Fibroblast of peridontal ligament (primary cell): ENCODE data around the gene CCDC102A.

ENCODE experiments used
- DNase-seq: peaks from one replicate; pipeline ENCODE4 v3.0.0-alpha.2; 2010; ENCODE audit errors: extremely low read depth

CCDC102A gene

DNA sequence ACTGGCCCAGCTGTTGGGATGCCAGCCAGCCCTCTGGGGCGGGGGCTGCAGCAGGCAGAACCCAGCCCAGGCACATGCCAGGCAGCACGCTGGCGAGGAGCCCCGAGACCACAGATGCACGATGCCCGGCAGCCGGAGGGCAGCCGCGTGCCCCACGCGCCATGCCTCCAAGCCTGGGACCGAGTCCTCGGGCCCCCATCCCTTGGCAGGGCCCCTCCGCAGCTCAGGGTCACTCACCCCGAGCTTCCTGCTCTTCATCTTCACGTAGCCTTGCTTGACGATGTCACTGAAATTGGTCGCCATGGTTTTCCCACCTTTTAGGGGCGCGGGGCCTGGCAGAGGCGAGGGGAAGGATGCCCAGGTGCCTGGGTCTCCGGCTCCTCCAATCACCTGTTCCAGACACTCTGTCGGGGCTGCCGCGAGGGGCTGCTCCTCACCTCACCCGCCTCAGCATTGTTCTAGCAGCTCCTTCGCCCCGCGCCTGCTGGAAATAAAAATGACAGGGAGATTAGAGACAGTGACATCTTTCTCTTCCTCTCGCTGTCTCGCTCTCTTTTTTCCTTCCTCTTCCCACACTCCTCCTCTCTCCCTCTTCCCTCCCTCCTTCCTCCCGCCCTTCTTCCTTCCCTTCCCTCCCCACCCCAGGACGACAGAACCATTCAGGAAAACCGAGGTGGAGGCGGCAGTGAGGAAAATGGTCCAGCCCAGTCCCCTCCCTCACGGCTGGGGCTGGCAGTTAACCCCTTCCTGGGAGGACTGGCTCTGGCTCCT lies 57.0 kb downstream of the CCDC102A start:
- DNase-seq = peak; percentile 60

DNA sequence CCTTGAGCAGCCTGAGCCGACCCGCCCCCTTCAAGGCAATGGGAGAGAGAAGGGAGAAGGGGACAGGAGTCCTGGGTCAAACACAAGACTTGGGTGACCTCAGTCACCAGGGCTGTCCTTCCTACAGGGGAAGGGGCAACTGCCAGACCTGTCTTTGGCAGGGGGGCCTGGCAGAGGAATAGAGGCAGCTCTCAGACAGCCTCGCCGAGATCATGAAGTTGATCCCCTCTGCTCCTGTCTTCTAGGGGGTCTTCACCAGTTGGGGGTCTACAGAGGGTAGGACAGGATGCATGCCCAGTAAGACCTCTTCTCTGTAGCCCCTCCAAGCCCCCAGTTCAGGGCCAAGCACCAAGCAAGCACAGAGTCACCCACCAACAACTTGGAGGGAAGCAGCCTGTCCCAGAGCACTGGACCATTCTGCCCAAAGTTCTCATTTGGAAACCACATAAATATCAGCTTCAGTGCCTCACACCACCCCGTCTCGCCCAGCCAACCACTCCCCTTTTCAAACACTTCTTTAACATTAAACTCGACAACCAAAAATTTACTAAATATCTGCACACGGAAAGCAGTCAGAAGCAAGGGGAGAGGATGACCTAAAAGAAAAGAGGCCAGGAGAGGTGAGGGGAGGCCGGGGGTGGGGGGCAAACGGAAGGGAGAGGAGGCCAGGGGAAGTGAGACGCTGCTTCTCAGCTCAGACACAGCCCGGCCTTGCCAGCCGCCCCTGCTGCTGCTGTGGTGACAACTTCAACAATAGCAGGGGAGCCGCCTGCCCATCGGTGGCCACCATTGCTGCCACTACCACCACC lies 57.8 kb downstream of the CCDC102A start:
- DNase-seq = no peak

GRCh38 chr16:57477531-57478202 lies 58.7 kb downstream of the CCDC102A start:
- DNase-seq = no peak

- DNase-seq = no peak
Observed at GRCh38 chr16:57476546-57477410, 59.6 kb downstream of the CCDC102A start.

DNA sequence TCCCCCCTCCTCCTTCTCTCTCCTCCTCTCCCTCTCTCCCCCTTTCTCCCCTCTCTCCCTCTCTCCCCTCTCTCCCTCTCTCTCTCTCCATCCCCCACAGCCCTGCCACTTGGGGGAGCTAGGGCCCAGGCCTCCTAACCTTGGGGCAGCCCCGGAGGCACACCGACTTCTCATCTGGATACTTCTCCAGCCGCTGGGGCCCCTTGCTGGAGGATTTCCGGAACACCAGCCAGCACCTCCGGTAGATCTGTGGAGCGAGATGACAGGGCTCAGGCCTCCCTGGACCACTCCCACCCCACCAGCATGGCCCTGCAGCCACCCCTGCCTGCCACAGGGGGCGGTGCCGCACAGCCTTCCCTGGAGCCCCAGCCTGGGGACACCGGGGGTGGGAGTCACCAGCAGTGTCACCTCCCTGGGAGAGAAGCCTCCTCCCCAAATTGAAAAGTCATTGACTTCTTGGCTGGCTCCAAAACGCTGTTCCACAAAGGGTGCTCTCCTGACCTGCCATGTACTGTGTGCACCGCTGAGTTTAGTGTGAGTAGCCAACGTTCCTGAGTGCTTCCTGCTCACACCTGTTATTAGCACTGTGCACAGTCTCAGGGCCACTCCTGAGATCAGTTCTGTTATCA lies 60.5 kb downstream of the CCDC102A start:
- no peak for DNase-seq

DNA sequence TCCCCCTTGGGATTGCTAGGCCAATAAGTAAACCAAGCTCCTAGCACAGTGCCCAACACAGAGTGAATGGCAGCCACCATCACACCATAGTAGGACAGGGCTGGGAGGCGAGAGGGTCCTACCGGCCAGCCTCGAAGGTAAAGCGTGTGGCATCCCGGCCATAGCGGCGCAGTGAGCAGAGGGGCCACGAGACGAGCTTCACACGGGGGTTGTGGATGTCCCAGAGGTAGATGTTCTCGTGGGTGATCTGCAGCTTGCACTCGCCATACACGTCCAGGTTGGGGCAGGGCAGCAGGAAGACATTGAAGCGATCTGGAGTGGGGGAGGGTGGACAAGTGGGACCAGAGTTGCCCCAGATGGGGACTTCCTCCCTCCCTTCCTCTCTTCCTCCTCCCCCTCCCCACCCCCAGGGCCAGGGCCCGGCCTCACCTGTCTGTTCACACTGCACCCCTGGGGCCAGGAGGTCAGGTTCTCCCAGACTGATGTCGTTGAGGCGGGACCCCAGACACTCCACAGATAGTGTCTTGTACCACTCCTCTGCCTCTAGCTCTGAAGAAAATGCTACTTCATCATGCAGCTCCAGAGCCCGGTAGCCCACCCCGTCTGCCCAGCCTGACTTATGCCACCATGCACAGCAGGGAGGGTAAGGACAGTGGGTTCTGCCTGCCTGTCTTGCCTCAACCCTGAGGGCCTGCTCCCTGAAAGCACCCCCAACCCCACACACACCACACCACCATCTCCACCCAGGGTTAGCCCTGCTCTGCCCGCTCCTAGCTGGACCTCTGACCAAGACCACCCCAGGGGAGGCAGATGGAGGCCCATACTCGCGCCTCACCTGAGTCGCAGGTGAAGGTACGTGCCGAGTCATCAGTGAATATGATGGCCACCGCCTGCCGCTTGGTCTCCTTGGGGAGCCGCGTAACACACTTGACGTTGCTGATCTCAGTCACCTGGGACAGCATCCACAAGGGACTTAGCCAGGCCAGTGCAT lies 61.4 kb downstream of the CCDC102A start:
- DNase-seq = no peak

- DNase-seq = no peak
Observed at GRCh38 chr16:57473906-57474305, 62.5 kb downstream of the CCDC102A start.

DNA sequence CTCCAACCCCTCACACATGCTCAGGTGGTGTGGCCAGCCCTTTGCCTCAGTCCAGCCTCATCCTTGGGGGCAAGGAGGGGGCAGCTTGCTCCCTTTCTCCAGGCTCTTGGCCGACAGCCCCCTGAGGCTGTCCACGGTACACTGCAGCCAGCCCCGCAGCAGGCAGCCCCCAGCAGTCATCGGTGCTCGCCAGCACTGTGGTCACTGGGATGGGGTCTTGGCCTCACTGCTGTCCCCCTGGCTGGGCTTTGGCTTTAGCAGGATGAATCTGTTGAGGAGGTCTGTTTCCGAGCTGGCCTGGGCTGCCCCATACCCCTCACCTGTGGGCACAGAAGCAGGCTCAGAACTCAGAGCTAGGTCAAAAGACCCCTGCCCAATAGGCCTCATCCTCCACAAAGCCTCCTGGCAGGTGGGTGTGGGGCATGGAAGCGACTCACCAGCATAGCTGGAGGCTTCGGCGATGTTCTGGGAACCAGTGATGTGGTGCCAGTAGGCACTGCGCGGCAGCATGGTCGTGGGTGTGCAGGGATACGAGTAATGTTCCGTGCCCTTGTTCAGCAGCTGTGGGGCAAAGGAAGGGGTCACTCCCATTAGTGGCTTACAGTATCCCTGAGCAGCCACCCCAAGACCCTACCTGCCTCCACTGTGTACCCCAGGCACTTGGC lies 63.1 kb downstream of the CCDC102A start:
- DNase-seq = no peak

- no peak for DNase-seq
Observed at GRCh38 chr16:57472665-57473060, 63.7 kb downstream of the CCDC102A start.

DNA sequence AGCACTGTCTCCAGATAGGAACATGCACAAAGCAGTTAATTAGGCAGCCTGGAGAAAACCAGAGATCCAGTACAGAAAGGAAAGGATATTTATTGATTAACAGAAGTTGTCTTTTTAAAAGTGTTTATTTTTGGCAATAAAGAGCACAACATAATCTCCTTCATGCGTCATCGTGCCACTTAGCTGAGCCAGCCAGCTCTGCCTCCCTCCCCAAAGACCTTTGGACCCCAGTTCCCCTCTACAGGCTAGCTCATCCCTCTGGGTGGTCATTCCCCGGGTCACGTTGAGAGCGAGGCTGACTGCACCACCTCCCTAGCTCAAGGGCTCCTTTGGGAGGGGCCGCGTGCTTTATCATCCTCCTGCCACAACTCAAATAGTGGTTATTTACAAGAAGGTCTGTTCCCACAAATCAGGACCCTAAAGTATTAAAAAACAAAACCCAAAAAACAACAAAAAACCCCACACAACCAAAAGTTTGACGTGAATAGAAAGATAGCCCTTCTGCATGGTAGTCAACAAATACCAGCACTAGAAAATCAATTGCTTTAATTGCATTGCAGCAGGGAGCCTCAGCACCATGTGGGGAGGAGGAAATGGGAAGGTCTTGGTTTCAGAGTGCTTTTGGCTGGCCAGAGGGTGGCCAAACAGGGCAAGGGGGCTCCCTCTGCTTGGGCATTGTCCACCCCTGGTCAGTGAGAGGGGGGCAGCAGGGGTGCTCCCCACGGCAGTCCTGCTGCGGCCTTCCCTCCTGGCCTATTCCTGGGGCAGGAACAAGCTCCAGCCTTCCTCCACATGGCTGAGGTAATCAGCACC lies 64.3 kb downstream of the CCDC102A start:
- DNase-seq = no peak

- DNase-seq = no peak
Observed at GRCh38 chr16:57471209-57471608, 65.2 kb downstream of the CCDC102A start.

DNA sequence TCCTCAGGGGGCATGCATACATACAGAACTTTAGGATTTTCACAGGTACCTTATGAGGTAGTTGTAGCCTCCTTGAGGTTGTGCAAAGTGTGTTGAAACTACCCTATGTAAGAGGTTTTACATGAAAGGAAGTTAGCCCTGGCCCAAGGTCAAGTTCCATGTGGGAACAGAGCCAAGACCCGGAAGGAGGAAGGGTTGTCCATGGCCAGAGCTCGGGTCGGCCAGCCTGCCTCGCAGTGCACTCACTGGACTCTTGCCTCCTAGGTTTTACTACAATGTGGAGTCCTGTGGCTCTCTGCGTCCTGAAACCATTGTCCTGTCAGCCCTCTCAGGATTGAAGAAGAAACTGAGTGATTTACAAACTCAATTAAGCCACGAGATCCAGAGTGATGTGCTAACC lies 65.7 kb downstream of the CCDC102A start:
- DNase-seq = peak; percentile 17

DNA sequence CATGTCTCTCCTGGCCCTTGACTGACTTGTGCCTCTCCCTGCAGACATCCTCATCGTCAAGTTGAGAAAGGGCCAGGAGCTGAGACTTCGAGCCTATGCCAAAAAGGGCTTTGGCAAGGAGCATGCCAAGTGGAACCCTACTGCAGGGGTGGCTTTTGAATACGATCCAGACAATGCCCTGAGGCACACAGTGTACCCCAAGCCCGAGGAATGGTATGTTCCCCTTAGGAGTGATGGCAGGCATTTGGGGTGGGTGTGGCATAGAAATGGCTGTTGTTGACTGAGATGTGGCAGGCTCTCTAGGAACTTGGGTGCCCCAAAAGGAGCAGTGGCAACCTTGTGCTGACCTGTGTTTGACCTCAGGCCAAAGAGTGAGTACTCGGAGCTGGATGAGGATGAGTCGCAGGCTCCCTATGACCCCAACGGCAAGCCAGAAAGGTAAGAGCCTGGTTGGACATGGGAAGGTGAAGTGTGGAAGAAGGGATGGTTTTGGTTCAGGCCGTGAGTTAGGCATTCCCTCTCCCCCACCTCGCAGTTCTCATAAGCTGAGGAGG lies 66.4 kb downstream of the CCDC102A start:
- no peak for DNase-seq

DNA sequence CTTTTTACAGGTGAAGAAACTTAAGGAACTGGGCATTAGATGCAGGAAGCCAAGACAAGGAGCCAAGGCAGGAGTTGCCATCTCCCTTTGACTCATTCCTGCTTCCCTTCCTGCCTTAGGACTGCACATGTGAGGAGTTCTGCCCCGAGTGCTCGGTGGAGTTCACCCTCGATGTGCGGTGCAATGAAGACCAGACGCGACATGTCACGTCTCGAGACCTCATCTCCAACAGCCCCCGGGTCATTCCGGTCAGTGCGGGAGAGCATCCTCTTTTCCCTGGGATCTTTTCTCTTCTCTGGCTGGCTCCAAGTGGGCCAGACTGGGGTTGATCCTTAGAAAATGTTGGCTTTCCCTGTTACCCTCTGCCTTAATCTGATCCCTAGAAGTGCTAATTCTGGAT lies 67.3 kb downstream of the CCDC102A start:
- no peak for DNase-seq

GRCh38 chr16:57468346-57468745 lies 68.0 kb downstream of the CCDC102A start:
- DNase-seq = no peak

DNA sequence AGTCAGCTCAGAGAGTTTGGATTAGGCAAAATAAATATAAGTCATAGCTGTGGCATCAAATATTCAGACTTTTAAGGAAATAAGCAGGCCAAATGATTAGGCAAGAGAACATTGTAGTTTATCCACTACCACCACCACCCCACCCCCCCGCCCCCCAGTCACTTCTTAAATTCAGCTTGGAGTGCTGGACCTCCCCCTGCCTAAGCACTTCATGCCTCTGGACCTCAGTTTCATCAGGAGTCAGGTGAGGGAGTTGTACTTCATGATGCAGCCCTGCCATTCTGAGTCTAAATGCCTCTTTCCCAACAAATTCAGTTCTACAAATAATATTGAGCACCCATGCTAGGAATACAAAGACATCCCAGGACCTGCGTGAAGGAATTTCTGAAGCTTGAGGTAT lies 71.8 kb downstream of the CCDC102A start:
- no peak for DNase-seq

DNA sequence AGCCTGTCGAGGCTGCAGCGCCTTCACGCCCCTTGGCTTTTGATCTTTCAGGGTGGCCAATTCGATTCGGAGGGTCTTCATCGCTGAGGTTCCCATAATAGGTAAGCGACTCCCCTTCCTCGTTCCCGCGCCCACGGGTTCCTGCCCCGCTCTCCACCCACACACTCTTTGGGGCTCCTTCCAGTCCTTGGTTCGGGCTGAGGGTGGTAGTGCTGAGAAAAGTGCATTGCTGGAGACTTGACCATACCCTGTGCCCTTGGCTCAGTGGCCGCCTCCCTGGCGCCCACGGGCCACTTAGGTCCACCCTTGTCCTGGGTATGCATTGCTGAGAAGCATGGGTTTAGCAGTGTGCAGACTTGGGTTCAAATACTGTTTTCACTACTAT lies 73.4 kb downstream of the CCDC102A start:
- no peak for DNase-seq
